H1 (cell line): ENCODE measurements around the gene ADAMTS13. TPM values are rescaled to one million over a fixed set of nuclear protein-coding genes. Genes with fewer than 3 reads are reported as not detected.

Source experiments
- CTCF ChIA-PET: fragments of 300-600 bp; sonication (Branson Sonifier 250); formaldehyde crosslinking; loops from one replicate; lab custom pipeline; 2021; ENCODE audit not compliant: partially characterized antibody; lab: Charles Lee
- POLR2A ChIA-PET: fragments of 300-600 bp; sonication (Branson Sonifier 250); formaldehyde crosslinking; loops from one replicate; lab custom pipeline; 2021; ENCODE audit warnings: inconsistent platforms; ENCODE audit not compliant: partially characterized antibody; lab: Charles Lee
- DNase-seq, 2 experiments: peaks; one replicate each; pipeline versions ENCODE4 v3.0.0 to v3.0.0-alpha.2; 2010 to 2022; ENCODE audit warnings: low spot score in 2 of 2, low read depth in 1 of 2, mixed read lengths in 1 of 2
- FAIRE-seq: peaks from 2 replicates; lab custom pipeline; 2011; peaks lifted over from hg19 to GRCh38; lab: Jason Lieb, UNC
- H2AFZ ChIP-seq: 2 replicates; pipeline ENCODE4 v1.8.1; 2012; ENCODE audit warnings: low read length, inconsistent platforms
- H2AK5ac ChIP-seq: 2 replicates; pipeline ENCODE4 v1.6.1; 2013; ENCODE audit warnings: low read depth, low read length
- H2BK120ac ChIP-seq: replicated peaks from 2 replicates; pipeline ENCODE3; 2013; ENCODE audit warnings: low read depth, low read length, inconsistent platforms
- H2BK12ac ChIP-seq: 2 replicates; pipeline ENCODE4 v1.6.1; 2013; ENCODE audit warnings: low read depth, low read length
- H2BK15ac ChIP-seq: 2 replicates; pipeline ENCODE4 v1.6.1; 2013; ENCODE audit warnings: low read length
- H2BK20ac ChIP-seq: 2 replicates; pipeline ENCODE4 v1.6.1; 2013; ENCODE audit warnings: low read length
- H2BK5ac ChIP-seq: 2 replicates; pipeline ENCODE4 v1.6.1; 2013; ENCODE audit warnings: low read depth, low read length
- H3K14ac ChIP-seq: 2 replicates; pipeline ENCODE4 v1.6.1; 2013; ENCODE audit warnings: inconsistent platforms; ENCODE audit not compliant: insufficient read length
- H3K18ac ChIP-seq: 2 replicates; pipeline ENCODE4 v1.6.1; 2013; ENCODE audit warnings: low read length; ENCODE audit errors: extremely low read depth
- H3K23ac ChIP-seq: 2 replicates; pipeline ENCODE4 v1.6.1; 2013; ENCODE audit warnings: inconsistent platforms; ENCODE audit not compliant: insufficient read length
- H3K23me2 ChIP-seq: 2 replicates; pipeline ENCODE4 v1.6.1; 2013; ENCODE audit warnings: low read depth, low read length
- H3K27ac ChIP-seq: 2 replicates; pipeline ENCODE4 v1.6.1; 2011; ENCODE audit warnings: low read depth, low read length, inconsistent platforms
- H3K27me3 ChIP-seq, 4 experiments: replicated peaks in 1 of 4; 1 replicate in 1 of 4; 2 replicates in 3 of 4; pipeline versions ENCODE4 v1.6.1 to v1.8.1; 2011 to 2013; ENCODE audit warnings: low read length in 3 of 4, mild to moderate bottlenecking in 3 of 4, inconsistent platforms in 2 of 4, mixed read lengths in 2 of 4, moderate library complexity in 1 of 4; ENCODE audit not compliant: control insufficient read depth in 3 of 4, insufficient read depth in 3 of 4; ENCODE audit errors: extremely low read depth in 1 of 4
- H3K36me3 ChIP-seq, 4 experiments: 2 replicates each; pipeline versions ENCODE4 v1.6.1 to v1.8.1; 2011 to 2013; ENCODE audit warnings: mild to moderate bottlenecking in 4 of 4, low read length in 3 of 4, moderate library complexity in 2 of 4, control low read depth in 1 of 4, inconsistent platforms in 1 of 4; ENCODE audit not compliant: insufficient read depth in 4 of 4, control insufficient read depth in 2 of 4
- H3K4ac ChIP-seq: replicated peaks from 2 replicates; pipeline ENCODE3; 2013; ENCODE audit warnings: low read length, low read depth, mixed read lengths, inconsistent platforms; ENCODE audit not compliant: insufficient read length
- H3K4me1 ChIP-seq, 4 experiments: replicated peaks in 1 of 4; 1 replicate in 1 of 4; 2 replicates in 3 of 4; pipeline versions ENCODE4 v1.6.1 to v1.8.1; 2011 to 2013; ENCODE audit warnings: low read length in 3 of 4, inconsistent platforms in 2 of 4, mixed read lengths in 1 of 4; ENCODE audit not compliant: insufficient read depth in 4 of 4, control insufficient read depth in 3 of 4
- H3K4me2 ChIP-seq, 2 experiments: 2 replicates each; pipeline versions ENCODE4 v1.6.1 to v1.8.1; 2011 to 2013; ENCODE audit warnings: low read depth in 2 of 2, low read length in 2 of 2, control low read depth in 1 of 2, inconsistent platforms in 1 of 2, mild to moderate bottlenecking in 1 of 2; ENCODE audit not compliant: insufficient read depth in 1 of 2
- H3K4me3 ChIP-seq, 4 experiments: fragments of 200-600, 300-600 bp in 1 of 4; sonication (generic), shearing (Covaris generic), sonication (Bioruptor Twin) in 1 of 4; 2 replicates each; pipeline versions ENCODE4 v1.5.1 to v1.8.1; 2011 to 2016; ENCODE audit warnings: low read length in 4 of 4, low read depth in 3 of 4, control low read depth in 2 of 4, inconsistent platforms in 2 of 4, mild to moderate bottlenecking in 2 of 4, mixed read lengths in 1 of 4, moderate library complexity in 1 of 4; ENCODE audit not compliant: insufficient read depth in 2 of 4; ENCODE audit errors: extremely low read depth in 1 of 4
- H3K56ac ChIP-seq: replicated peaks from 2 replicates; pipeline ENCODE3; 2013; ENCODE audit warnings: low read depth, mild to moderate bottlenecking, mixed read lengths, low read length, inconsistent platforms; ENCODE audit not compliant: insufficient read length
- H3K79me1 ChIP-seq: 2 replicates; pipeline ENCODE4 v1.6.1; 2013; ENCODE audit warnings: low read depth, low read length, control low read depth
- H3K79me2 ChIP-seq, 2 experiments: 2 replicates each; pipeline versions ENCODE4 v1.6.1 to v1.8.1; 2012 to 2013; ENCODE audit warnings: low read length in 2 of 2, mild to moderate bottlenecking in 2 of 2, inconsistent platforms in 1 of 2; ENCODE audit not compliant: insufficient read depth in 2 of 2, control insufficient read depth in 1 of 2
- H3K9ac ChIP-seq, 4 experiments: replicated peaks in 1 of 4; 1 replicate in 1 of 4; 2 replicates in 3 of 4; pipeline versions ENCODE4 v1.6.1 to v1.8.1; 2011 to 2013; ENCODE audit warnings: low read depth in 3 of 4, low read length in 3 of 4, control low read depth in 2 of 4, mild to moderate bottlenecking in 2 of 4, moderate library complexity in 2 of 4, inconsistent platforms in 1 of 4; ENCODE audit errors: extremely low read depth in 1 of 4
- H3K9me3 ChIP-seq, 2 experiments: 2 replicates each; pipeline versions ENCODE4 v1.6.1 to v1.8.1; 2012 to 2013; ENCODE audit warnings: mild to moderate bottlenecking in 2 of 2, moderate library complexity in 2 of 2, control low read depth in 1 of 2, inconsistent platforms in 1 of 2, low read depth in 1 of 2, low read length in 1 of 2, mixed read lengths in 1 of 2; ENCODE audit not compliant: insufficient read depth in 2 of 2
- H4K20me1 ChIP-seq, 2 experiments: replicated peaks in 1 of 2; 2 replicates each; pipeline versions ENCODE3 to v1.8.1; 2011 to 2013; ENCODE audit warnings: inconsistent platforms in 2 of 2, low read length in 2 of 2, mild to moderate bottlenecking in 1 of 2; ENCODE audit not compliant: insufficient read depth in 2 of 2, control insufficient read depth in 1 of 2
- H4K5ac ChIP-seq: 2 replicates; pipeline ENCODE4 v1.6.1; 2013; ENCODE audit warnings: low read length, low read depth, mixed read lengths, inconsistent platforms; ENCODE audit not compliant: insufficient read length
- H4K8ac ChIP-seq: 2 replicates; pipeline ENCODE4 v1.8.0; 2013; ENCODE audit warnings: mild to moderate bottlenecking, moderate library complexity, low read length, inconsistent platforms; ENCODE audit not compliant: insufficient read depth; ENCODE audit errors: extremely low read depth
- H4K91ac ChIP-seq: replicated peaks from 2 replicates; pipeline ENCODE3; 2013; ENCODE audit warnings: low read length, mixed read lengths, inconsistent platforms; ENCODE audit not compliant: insufficient read length
- HDAC6 ChIP-seq: IDR thresholded peaks from one replicate; pipeline ENCODE4 v1.7.1; 2012; ENCODE audit warnings: low read depth, mild to moderate bottlenecking, inconsistent platforms, low read length, moderate library complexity
- POLR2A ChIP-seq, 2 experiments: IDR thresholded peaks; 1 replicate in 1 of 2; 2 replicates in 1 of 2; pipeline ENCODE4 v1.6.1; 2011; ENCODE audit warnings: low read depth in 2 of 2, low read length in 2 of 2, mild to moderate bottlenecking in 2 of 2; ENCODE audit errors: control extremely low read depth in 1 of 2
- RAD21 ChIP-seq, 2 experiments: IDR thresholded peaks in 1 of 2; conservative IDR thresholded peaks in 1 of 2; 2 replicates each; pipeline ENCODE4 v1.6.1; 2011; ENCODE audit warnings: low read depth in 2 of 2, low read length in 2 of 2, improper control_type of control experiment in 1 of 2, inconsistent platforms in 1 of 2, mild to moderate bottlenecking in 1 of 2, moderate library complexity in 1 of 2
- RFX5 ChIP-seq: IDR thresholded peaks from 2 replicates; pipeline ENCODE4 v1.6.1; 2011; ENCODE audit warnings: low read depth, low read length, improper control_type of control experiment, borderline replicate concordance
- RNF2 ChIP-seq: fragments of 200-900, 300-1000 bp; sonication (generic); IDR thresholded peaks from 2 replicates; pipeline ENCODE4 v1.7.1; 2016; ENCODE audit warnings: borderline replicate concordance, low read depth, mild to moderate bottlenecking, antibody characterized with exemption, low read length; ENCODE audit not compliant: poor library complexity, severe bottlenecking; ENCODE audit errors: missing control alignments
- RXRA ChIP-seq: IDR thresholded peaks from 2 replicates; pipeline ENCODE4 v1.6.1; 2011; ENCODE audit warnings: low read depth, mild to moderate bottlenecking, low read length, moderate library complexity; ENCODE audit not compliant: insufficient read depth
- SIRT6 ChIP-seq: IDR thresholded peaks from one replicate; pipeline ENCODE4 v1.7.1; 2012; ENCODE audit warnings: low read length, inconsistent platforms
- SIX5 ChIP-seq: IDR thresholded peaks from 2 replicates; pipeline ENCODE4 v1.6.1; 2011; ENCODE audit warnings: mild to moderate bottlenecking, low read depth, low read length
- SP1 ChIP-seq: IDR thresholded peaks from 2 replicates; pipeline ENCODE4 v1.6.1; 2011; ENCODE audit warnings: low read depth, low read length
- WGBS, 2 experiments: shearing (Covaris generic) in 1 of 2; methylation state at CpG; one replicate each; pipeline versions ENCODE4 v1.1.6 to v1.1.7; 2013 to 2015; ENCODE audit warnings: low lambda C conversion rate in 2 of 2, mixed read lengths in 2 of 2, inconsistent platforms in 1 of 2, low coverage in 1 of 2, missing lambda C conversion rate in 1 of 2; ENCODE audit not compliant: insufficient replicate concordance in 2 of 2, insufficient coverage in 1 of 2, insufficient read length in 1 of 2; ENCODE audit errors: extremely low coverage in 1 of 2, missing lambda C conversion rate in 1 of 2; 5-methylcytosine and 5-hydroxymethylcytosine counted together
- polyA plus RNA-seq, 7 experiments: library from polyadenylated mRNA; depleted of rRNA in 3 of 7; stranded (reverse) in 5 of 7; unstranded in 2 of 7; fragments of >200 nt in 5 of 7; fragments of 200-250 nt in 2 of 7; gene quantifications; 1 replicate in 5 of 7; 2 replicates in 1 of 7; 4 replicates in 1 of 7; pipeline versions ENCODE4 v1.2.1 to v1.2.3, GENCODE V29; 2011 to 2013; ENCODE audit warnings: missing spikeins in 2 of 7, mixed read lengths in 2 of 7
- total RNA-seq: library from RNA; stranded (reverse); fragmentation: NEBNext Ultra II Directional; extraction: Animal tissue kit (Norgen Biotek cat#: 25700); gene quantifications from 2 replicates; pipeline ENCODE4 v1.2.1, GENCODE V29; 2021
- TF ChIP-seq, protein P1 (sequence below), 3 experiments: IDR thresholded peaks; 1 replicate in 2 of 3; 2 replicates in 1 of 3; pipeline versions ENCODE4 v1.5.1 to v1.6.1; 2011; ENCODE audit warnings: low read length in 3 of 3, mild to moderate bottlenecking in 3 of 3, inconsistent platforms in 2 of 3, low read depth in 1 of 3, moderate library complexity in 1 of 3; ENCODE audit not compliant: insufficient read depth in 1 of 3; ENCODE audit errors: control extremely low read depth in 1 of 3
- TF ChIP-seq, protein P2 (sequence below): IDR thresholded peaks from 2 replicates; pipeline ENCODE4 v1.6.1; 2012; ENCODE audit warnings: inconsistent platforms

ADAMTS13 gene
- total and polyA plus RNA-seq, 2 of the 8 experiments (the other 6 are each of a cell fraction or from before 2014, with no cell fraction given), result 4.4 to 5.8 TPM

DNA sequence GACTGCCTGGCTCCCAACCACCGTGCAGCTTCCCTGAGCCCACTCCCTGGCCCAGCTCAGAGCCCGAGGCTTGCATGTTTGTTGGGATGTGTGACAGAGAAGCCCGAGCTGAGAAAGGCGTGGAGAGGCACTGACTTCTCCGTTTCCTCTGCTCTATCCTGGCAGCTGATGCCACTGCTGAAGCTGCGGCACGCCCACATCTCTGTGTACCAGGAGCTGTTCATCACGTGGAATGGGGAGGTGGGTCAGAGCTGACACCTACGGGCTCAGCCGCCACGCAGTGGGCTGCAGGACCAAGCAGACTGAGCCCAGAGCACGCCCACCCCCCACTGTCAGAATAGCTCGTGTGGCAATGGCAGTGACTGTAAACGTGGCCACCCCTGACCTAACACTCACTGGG lies 36.7 kb upstream of the ADAMTS13 start:
- ChIA-PET POLR2A (interaction anchor here (1.0 to 1.6 kb wide), 5 partner anchors 11 to 37 kb away, joined by 3 to 5 read pairs (median 3); partner anchors contain the start of genes MED22, REXO4 and RPL7A), CTCF (interaction anchor here (0.5 to 4.7 kb wide), 5 partner anchors 11 to 111 kb away, joined by 3 to 52 read pairs (median 4); no protein-coding TSS in a partner anchor)
- Histone ChIP-seq H3K56ac (no peak overlapping the region), H3K79me2 (no peaks in the 10 kb centered on the region), H3K23ac (no peak overlapping the region), H2AK5ac (no peak overlapping the region), H3K9me3 (peaks cover 0 to 11% of the 10 kb centered on the region in 2 experiments; a peak in 2 of 4 replicates), H3K4me1 (no peaks in the 10 kb centered on the region; a peak in 1 of 7 replicates), H3K14ac (no peak overlapping the region), H4K8ac (no peak overlapping the region), H3K4me2 (no peak overlapping the region), H2BK12ac (no peak overlapping the region), H4K91ac (no peak overlapping the region), H3K27me3 (peaks cover 0 to 2% (median 0%) of the 10 kb centered on the region in 4 experiments; a peak in 1 of 7 replicates), H2AFZ (no peak overlapping the region), H3K27ac (no peak overlapping the region), H3K4me3 (no peak overlapping the region), H2BK20ac (no peak overlapping the region), H2BK120ac (no peak overlapping the region), H4K5ac (no peak overlapping the region), H3K79me1 (no peaks in the 10 kb centered on the region), H3K4ac (no peak overlapping the region), H4K20me1 (peaks cover 0 to 15% of the 10 kb centered on the region in 2 experiments), H3K23me2 (peaks cover 16% of the 10 kb centered on the region; the same call in 1 of the 2 replicates), H3K18ac (no peak overlapping the region), H2BK15ac (no peak overlapping the region), H3K36me3 (no peaks in the 10 kb centered on the region; a peak in 1 of 8 replicates), H2BK5ac (no peak overlapping the region), H3K9ac (no peak overlapping the region)
- 83% methylated on average over 13 of the region's 14 CpGs; no CpG with 5 or more reads in 1 of the 2 experiments for WGBS, 2 experiments
- no peak for DNase-seq
- no peak for FAIRE-seq
- TF ChIP-seq SP1, result no peak
- TF ChIP-seq HDAC6, result no peak
- no peak for TF ChIP-seq RXRA
- TF ChIP-seq, protein P1, sequence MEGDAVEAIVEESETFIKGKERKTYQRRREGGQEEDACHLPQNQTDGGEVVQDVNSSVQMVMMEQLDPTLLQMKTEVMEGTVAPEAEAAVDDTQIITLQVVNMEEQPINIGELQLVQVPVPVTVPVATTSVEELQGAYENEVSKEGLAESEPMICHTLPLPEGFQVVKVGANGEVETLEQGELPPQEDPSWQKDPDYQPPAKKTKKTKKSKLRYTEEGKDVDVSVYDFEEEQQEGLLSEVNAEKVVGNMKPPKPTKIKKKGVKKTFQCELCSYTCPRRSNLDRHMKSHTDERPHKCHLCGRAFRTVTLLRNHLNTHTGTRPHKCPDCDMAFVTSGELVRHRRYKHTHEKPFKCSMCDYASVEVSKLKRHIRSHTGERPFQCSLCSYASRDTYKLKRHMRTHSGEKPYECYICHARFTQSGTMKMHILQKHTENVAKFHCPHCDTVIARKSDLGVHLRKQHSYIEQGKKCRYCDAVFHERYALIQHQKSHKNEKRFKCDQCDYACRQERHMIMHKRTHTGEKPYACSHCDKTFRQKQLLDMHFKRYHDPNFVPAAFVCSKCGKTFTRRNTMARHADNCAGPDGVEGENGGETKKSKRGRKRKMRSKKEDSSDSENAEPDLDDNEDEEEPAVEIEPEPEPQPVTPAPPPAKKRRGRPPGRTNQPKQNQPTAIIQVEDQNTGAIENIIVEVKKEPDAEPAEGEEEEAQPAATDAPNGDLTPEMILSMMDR (IDR thresholded peaks at IDR 0.05; ENCODE audit: control extremely low read depth in 1 of 3, insufficient read depth in 1 of 3, low read depth in 1 of 3, low read length in 3 of 3), result no peak
- TF ChIP-seq SIX5, result no peak
- TF ChIP-seq RFX5, result no peak
- TF ChIP-seq RNF2, result no peak
- no peak for TF ChIP-seq SIRT6
- TF ChIP-seq RAD21 (IDR thresholded peaks at IDR 0.05 in 1 of 2, conservative IDR thresholded peaks at IDR 0.05 in 1 of 2; ENCODE audit: low read depth in 2 of 2, low read length in 2 of 2), result no peak
- TF ChIP-seq, protein P2, sequence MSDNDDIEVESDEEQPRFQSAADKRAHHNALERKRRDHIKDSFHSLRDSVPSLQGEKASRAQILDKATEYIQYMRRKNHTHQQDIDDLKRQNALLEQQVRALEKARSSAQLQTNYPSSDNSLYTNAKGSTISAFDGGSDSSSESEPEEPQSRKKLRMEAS, result no peak
- TF ChIP-seq POLR2A (IDR thresholded peaks at IDR 0.05; ENCODE audit: control extremely low read depth in 1 of 2, low read depth in 2 of 2, low read length in 2 of 2), result no peak
